Measurements from ENCODE around the gene RBMS3. TPM values are rescaled to one million over a fixed set of nuclear protein-coding genes. Genes with fewer than 3 reads are reported as not detected.

RBMS3 gene
- total RNA-seq, 1 donor from 2014 or later: 47.6 TPM

DNA sequence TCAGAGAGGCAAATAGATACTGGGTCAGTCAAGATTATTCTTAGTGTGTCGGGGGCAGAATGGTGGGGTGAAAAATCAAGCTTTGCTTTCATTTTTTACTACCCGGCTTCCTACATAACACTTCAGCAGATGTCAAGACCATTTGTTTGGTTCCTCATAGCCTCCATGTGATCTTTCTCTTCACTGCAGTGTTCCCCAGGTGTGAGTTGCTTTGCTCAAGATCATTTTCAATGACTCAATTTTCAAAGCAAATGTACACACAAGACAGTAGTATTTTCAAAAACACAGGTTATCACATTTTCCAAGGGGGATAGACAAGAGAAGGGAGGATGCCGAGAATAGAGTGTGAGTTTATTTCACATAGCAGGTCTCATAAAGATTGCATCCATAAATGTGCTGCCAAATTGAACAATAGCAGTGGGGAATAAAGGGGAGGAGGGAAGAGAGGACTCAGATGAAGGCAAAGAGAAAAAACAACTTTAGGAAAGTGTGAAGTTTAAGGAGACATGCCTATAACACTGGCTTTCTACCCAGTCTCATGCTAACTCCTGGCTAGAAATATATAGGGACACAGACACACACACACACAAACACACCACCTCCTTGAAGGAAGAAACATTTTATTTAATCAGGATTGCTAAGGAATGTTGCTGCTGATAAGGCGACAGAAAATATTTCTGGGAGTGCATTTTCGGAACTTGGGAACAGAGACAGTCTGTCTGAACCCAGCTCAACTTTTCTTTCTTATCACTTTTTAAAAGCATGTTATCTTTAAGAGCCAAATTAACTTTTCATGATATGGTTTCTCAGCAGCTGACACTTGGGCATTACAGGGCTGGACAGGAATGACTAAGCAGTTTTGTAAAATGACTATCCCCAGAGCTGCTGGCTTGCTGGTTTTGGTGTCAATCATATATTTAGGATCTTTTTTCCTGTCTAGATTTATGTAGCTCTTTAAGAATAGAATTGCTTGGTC is 402.4 kb downstream of the RBMS3 start:
- peak overlapping the region; percentile 19 for H3K4me3 Mint-ChIP-seq (ENCODE audit: unreplicated experiment)
- H3K27ac Mint-ChIP-seq (ENCODE audit: unreplicated experiment): peak overlapping the region; percentile 87
- no peaks in the 10 kb centered on the region for H3K9me3 Mint-ChIP-seq (ENCODE audit: low read depth)
- H3K27me3 Mint-ChIP-seq (ENCODE audit: low read depth): no peaks in the 10 kb centered on the region
- no peak for DNase-seq (ENCODE audit: low spot score)
- TF ChIP-seq, protein P1, sequence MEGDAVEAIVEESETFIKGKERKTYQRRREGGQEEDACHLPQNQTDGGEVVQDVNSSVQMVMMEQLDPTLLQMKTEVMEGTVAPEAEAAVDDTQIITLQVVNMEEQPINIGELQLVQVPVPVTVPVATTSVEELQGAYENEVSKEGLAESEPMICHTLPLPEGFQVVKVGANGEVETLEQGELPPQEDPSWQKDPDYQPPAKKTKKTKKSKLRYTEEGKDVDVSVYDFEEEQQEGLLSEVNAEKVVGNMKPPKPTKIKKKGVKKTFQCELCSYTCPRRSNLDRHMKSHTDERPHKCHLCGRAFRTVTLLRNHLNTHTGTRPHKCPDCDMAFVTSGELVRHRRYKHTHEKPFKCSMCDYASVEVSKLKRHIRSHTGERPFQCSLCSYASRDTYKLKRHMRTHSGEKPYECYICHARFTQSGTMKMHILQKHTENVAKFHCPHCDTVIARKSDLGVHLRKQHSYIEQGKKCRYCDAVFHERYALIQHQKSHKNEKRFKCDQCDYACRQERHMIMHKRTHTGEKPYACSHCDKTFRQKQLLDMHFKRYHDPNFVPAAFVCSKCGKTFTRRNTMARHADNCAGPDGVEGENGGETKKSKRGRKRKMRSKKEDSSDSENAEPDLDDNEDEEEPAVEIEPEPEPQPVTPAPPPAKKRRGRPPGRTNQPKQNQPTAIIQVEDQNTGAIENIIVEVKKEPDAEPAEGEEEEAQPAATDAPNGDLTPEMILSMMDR (IDR thresholded peaks at IDR 0.05): no peak
- no peaks in the 10 kb centered on the region for H3K36me3 Mint-ChIP-seq (ENCODE audit: low read depth)
- peaks cover 37% of the 10 kb centered on the region for H3K4me1 Mint-ChIP-seq (ENCODE audit: low read depth)

DNA sequence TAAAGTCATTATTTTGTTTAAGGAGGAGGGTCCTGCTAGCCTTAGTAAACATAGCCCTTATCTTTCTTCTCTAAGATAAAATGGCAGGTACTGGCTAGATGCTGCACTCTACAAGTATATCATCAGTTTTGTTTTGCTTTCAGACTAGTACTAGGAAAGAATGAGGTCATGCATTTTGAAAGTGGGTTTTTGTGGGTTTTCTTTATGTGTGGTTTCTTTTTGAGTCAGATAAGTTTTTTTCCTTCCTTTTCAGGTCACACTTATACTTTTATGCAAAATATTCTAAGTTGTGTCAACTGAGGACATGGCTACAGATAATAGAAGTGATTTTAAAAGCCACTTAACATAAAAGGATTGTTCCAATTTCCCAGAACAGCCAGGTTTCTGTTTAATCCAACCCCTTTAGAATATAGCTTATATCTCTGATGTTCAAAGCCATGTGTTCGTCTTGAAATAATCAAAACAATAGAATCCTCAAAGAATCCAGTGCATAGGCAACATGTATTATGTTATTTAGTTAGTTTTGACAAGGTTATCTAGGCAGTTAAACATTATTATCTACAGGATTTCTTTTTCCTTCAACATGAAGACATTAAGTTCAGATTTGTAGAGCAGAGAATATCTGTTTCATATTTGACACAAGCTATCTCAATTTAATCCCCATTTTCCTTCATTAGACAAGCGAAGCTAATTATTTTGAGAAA is 406.2 kb downstream of the RBMS3 start:
- peak overlapping the region; percentile 74 for H3K27ac Mint-ChIP-seq (ENCODE audit: unreplicated experiment)
- H3K4me1 Mint-ChIP-seq (ENCODE audit: low read depth): peaks cover 52% of the 10 kb centered on the region
- no peaks in the 10 kb centered on the region for H3K36me3 Mint-ChIP-seq (ENCODE audit: low read depth)
- H3K27me3 Mint-ChIP-seq (ENCODE audit: low read depth): no peaks in the 10 kb centered on the region
- no peak for DNase-seq (ENCODE audit: low spot score)
- no peak overlapping the region for H3K4me3 Mint-ChIP-seq (ENCODE audit: unreplicated experiment)
- TF ChIP-seq, protein P1 (IDR thresholded peaks at IDR 0.05): no peak
- H3K9me3 Mint-ChIP-seq (ENCODE audit: low read depth): no peaks in the 10 kb centered on the region

DNA sequence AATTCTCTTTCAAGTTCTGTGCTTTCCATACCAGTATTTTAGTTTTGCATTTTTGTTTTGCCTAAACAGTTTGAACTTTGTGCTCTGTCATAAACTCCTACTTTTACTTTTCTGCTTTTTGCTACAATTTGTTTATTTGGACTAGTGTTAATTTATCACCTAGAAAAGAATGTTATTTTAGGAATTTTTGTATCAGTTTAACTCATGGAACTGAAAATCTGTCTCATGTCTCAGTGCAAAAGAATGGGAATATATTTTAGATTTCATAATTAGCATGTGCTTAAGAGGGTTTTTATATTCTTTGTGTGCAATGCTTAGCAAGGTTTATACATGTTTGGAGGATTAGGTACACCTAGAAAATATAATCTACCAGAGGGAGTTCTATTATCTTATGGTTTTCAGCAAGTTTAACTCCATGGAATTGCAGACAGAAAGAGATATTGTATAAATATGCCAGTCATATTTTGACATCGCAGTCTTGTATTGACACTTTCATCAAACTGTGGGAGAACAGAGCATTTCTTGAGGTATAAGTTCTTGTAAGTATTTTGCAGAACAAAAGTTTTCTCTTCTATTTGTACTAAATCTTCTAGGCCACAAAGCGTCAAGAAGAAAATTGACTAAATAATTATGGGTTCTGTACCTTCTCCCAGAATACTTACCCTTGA is 409.9 kb downstream of the RBMS3 start:
- Mint-ChIP-seq H3K4me1 (ENCODE audit: low read depth) (peaks cover 69% of the 10 kb centered on the region), H3K27ac (ENCODE audit: unreplicated experiment) (no peak overlapping the region), H3K9me3 (ENCODE audit: low read depth) (no peaks in the 10 kb centered on the region), H3K27me3 (ENCODE audit: low read depth) (no peaks in the 10 kb centered on the region), H3K36me3 (ENCODE audit: low read depth) (no peaks in the 10 kb centered on the region), H3K4me3 (ENCODE audit: unreplicated experiment) (no peak overlapping the region)
- TF ChIP-seq, protein P1 (IDR thresholded peaks at IDR 0.05): no peak
- no peak for DNase-seq (ENCODE audit: low spot score)

DNA sequence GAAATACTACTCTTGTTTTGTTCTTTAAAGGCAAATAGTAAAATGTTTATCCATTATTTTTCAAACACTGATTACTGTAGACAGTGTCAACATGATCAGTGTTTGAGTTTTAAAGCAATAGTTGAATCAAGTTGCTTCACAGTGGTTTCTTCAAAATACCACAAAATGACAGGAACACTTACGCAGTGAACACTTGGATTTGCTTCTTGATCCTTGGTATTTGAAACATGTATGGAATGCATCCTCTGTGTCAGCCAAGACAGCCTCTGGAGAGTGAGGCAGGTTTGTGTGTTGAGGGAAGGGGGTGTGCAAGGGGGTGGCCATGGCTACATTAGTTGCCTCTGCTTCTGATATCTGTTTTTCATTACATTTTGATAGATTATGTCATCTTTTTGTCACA is 413.0 kb downstream of the RBMS3 start:
- TF ChIP-seq, protein P1 (IDR thresholded peaks at IDR 0.05): no peak
- peak overlapping the region; percentile 37 for H3K4me3 Mint-ChIP-seq (ENCODE audit: unreplicated experiment)
- H3K36me3 Mint-ChIP-seq (ENCODE audit: low read depth): no peaks in the 10 kb centered on the region
- H3K27me3 Mint-ChIP-seq (ENCODE audit: low read depth): no peaks in the 10 kb centered on the region
- H3K27ac Mint-ChIP-seq (ENCODE audit: unreplicated experiment): peak overlapping the region; percentile 92
- H3K4me1 Mint-ChIP-seq (ENCODE audit: low read depth): peaks cover 82% of the 10 kb centered on the region
- H3K9me3 Mint-ChIP-seq (ENCODE audit: low read depth): no peaks in the 10 kb centered on the region
- DNase-seq (ENCODE audit: low spot score): no peak

DNA sequence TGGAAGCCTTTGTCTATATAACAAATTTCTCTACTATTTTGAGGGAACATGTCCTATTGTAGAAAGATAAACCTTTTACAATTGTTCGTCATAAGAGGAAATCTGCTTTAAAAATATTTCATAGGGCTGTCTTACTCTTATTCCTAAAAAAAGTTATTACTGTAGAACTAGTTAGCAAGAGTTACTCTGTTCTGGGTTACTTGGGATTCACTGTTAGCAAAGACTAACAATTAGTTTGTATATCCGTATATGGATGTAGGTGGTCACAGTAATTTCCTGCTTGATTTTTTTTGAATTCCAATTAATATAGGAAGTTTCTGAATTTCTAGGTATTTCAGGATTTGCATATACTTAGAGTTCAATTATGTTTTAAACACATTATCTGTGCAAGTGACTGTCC is 413.5 kb downstream of the RBMS3 start:
- DNase-seq (ENCODE audit: low spot score): no peak
- peak overlapping the region; percentile 37 for H3K4me3 Mint-ChIP-seq (ENCODE audit: unreplicated experiment)
- no peaks in the 10 kb centered on the region for H3K36me3 Mint-ChIP-seq (ENCODE audit: low read depth)
- no peaks in the 10 kb centered on the region for H3K27me3 Mint-ChIP-seq (ENCODE audit: low read depth)
- TF ChIP-seq, protein P1 (IDR thresholded peaks at IDR 0.05): no peak
- no peaks in the 10 kb centered on the region for H3K9me3 Mint-ChIP-seq (ENCODE audit: low read depth)
- peaks cover 82% of the 10 kb centered on the region for H3K4me1 Mint-ChIP-seq (ENCODE audit: low read depth)
- peak overlapping the region; percentile 92 for H3K27ac Mint-ChIP-seq (ENCODE audit: unreplicated experiment)
